Suprapubic skin (tissue), 4 donors: ENCODE results near the gene PLA2G5.

Experiments used
- CTCF ChIP-seq, 2 donors: fragments of 200-600 bp in 1 of 2; fragments of 450-650 bp in 1 of 2; sonication (generic) in 1 of 2; IDR thresholded peaks; one replicate each; pipeline ENCODE4 v1.5.1; 2016 to 2019; ENCODE audit warnings: antibody characterized with exemption in 2 of 2, mild to moderate bottlenecking in 1 of 2, moderate library complexity in 1 of 2
- EP300 ChIP-seq: sonication (generic); formaldehyde crosslinking; IDR thresholded peaks from one replicate; pipeline ENCODE4 v1.6.1; 2017; ENCODE audit warnings: antibody characterized with exemption
- POLR2AphosphoS5 ChIP-seq, 3 donors: sonication (generic); formaldehyde crosslinking; IDR thresholded peaks; one replicate each; pipeline ENCODE4 v1.6.1; 2017; ENCODE audit warnings: antibody characterized with exemption in 3 of 3

- TF ChIP-seq CTCF (IDR thresholded peaks at IDR 0.05) (no peak), POLR2AphosphoS5 (IDR thresholded peaks at IDR 0.05) (no peak), EP300 (no peak)
Observed at GRCh38 chr1:20070357-20070756, 363 bp downstream of the PLA2G5 start.
